Activated naive CD8-positive, alpha-beta T cell treated with anti-CD3 and anti-CD28 coated beads for 36 hours (primary cell): ENCODE measurements around the gene HELB. TPM values are rescaled to one million over a fixed set of nuclear protein-coding genes. Genes with fewer than 3 reads are reported as not detected.

Experiments used
- DNase-seq: peaks from one replicate; pipeline ENCODE4 v3.0.0; 2021
- H3K27ac Mint-ChIP-seq: one replicate; pipeline ENCODE4 v1.8.0; 2022; ENCODE audit warnings: mild to moderate bottlenecking, moderate library complexity, mixed read lengths
- H3K27me3 Mint-ChIP-seq: one replicate; pipeline ENCODE4 v1.8.0; 2022; ENCODE audit warnings: mild to moderate bottlenecking, mixed read lengths
- H3K36me3 Mint-ChIP-seq: one replicate; pipeline ENCODE4 v1.8.0; 2021; ENCODE audit warnings: mild to moderate bottlenecking, mixed read lengths
- H3K4me1 Mint-ChIP-seq: one replicate; pipeline ENCODE4 v1.8.0; 2021; ENCODE audit warnings: mixed read lengths
- H3K4me3 Mint-ChIP-seq: one replicate; pipeline ENCODE4 v1.8.0; 2022; ENCODE audit warnings: mild to moderate bottlenecking, moderate library complexity, mixed read lengths
- H3K9me3 Mint-ChIP-seq: one replicate; pipeline ENCODE4 v1.8.0; 2022; ENCODE audit warnings: mixed read lengths
- total RNA-seq, 2 experiments: library from RNA; stranded (reverse); gene quantifications; one replicate each; pipeline ENCODE4 v1.2.3, GENCODE V29; 2021

The HELB gene
- 10 to 100 TPM; 13.5 to 13.7 TPM for total RNA-seq

DNA sequence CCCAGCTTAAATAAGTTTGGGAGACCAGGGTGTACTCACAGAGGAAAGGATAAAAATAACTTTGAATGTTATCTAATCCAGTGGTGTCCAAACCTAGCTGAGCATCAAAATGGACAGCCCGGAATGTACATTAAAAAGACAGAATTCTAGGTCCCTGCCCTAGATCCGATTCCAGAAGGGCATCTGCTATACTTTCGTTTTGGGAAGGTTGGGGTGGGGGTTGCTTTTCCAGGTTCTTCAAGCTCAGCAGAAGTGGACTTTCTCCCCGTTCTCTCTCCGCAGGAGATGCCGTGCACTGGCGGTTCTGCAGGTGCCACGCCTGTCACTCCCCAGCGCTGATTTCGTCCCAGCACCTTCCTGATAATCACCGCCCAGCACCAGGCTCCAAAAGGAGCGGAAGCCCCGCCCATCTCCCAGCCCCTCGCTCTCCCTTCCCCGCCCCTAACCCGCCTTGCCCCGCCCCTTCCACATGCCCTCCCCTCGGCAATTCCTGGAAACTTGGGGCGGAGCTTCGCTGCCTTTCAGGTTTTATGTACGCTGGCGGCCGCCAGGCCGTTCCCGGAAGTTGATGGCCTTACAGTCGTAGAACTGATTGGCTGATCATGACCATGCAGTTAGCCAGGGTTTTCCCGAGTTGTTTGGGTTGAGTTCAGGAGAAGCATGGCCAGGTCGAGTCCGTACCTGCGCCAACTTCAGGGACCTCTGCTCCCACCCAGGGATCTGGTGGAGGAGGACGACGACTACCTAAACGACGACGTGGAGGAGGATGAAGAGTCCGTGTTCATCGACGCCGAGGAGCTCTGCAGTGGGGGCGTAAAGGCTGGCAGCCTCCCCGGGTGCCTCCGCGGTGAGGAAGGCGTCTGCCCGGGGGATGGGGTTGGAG is at the start of gene HELB:
TSS of gene HELB (plus strand) at position 550 of the 883 bp plus-strand sequence. CDS start at position 661, 111 bp downstream.
- H3K27ac Mint-ChIP-seq: peak within 1 kb of the TSS; percentile 100
- H3K4me1 Mint-ChIP-seq: peaks cover 44% of the 10 kb centered on the region
- no peaks in the 10 kb centered on the region for H3K9me3 Mint-ChIP-seq
- H3K36me3 Mint-ChIP-seq: peaks cover 24% of the 10 kb centered on the region
- peak; percentile 92 for DNase-seq
- no peaks in the 10 kb centered on the region for H3K27me3 Mint-ChIP-seq
- H3K4me3 Mint-ChIP-seq: peak within 1 kb of the TSS; percentile 99

- H3K9me3 Mint-ChIP-seq: no peaks in the 10 kb centered on the region
- peaks cover 5% of the 10 kb centered on the region for H3K27me3 Mint-ChIP-seq
- no peak overlapping the region for H3K4me3 Mint-ChIP-seq
- no peak for DNase-seq
- no peaks in the 10 kb centered on the region for H3K36me3 Mint-ChIP-seq
- no peaks in the 10 kb centered on the region for H3K4me1 Mint-ChIP-seq
- H3K27ac Mint-ChIP-seq: no peak overlapping the region
These were observed 49.5 kb upstream of the HELB start for GRCh38 chr12:66252771-66253170.

DNA sequence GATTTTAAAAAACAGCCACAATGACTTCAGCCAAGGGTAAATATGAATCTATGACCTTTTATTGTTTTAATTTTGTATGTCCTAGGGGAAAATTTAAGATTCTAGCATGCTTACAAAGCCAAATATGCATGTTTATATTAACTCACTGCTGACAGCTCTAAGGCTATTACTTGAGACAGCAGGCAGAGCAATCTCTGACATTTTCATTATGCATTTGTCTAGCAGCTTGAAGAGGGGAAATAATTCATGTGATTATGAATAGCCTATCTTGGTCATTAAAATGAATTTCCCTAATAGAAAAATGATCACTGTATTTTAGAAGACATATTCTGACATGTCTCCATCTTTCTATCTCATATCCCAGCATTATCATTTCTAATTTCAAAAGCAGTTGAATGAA is 46.6 kb upstream of the HELB start:
- peaks cover 5% of the 10 kb centered on the region for H3K27me3 Mint-ChIP-seq
- H3K9me3 Mint-ChIP-seq: no peaks in the 10 kb centered on the region
- DNase-seq: no peak
- no peaks in the 10 kb centered on the region for H3K36me3 Mint-ChIP-seq
- no peak overlapping the region for H3K27ac Mint-ChIP-seq
- no peaks in the 10 kb centered on the region for H3K4me1 Mint-ChIP-seq
- H3K4me3 Mint-ChIP-seq: no peak overlapping the region

- Mint-ChIP-seq H3K27me3 (peaks cover 5% of the 10 kb centered on the region), H3K4me1 (no peaks in the 10 kb centered on the region), H3K9me3 (no peaks in the 10 kb centered on the region), H3K4me3 (no peak overlapping the region), H3K27ac (no peak overlapping the region), H3K36me3 (no peaks in the 10 kb centered on the region)
- no peak for DNase-seq
These were observed 44.3 kb upstream of the HELB start for GRCh38 chr12:66258011-66258410.

GRCh38 chr12:66262737-66263136 is 39.6 kb upstream of the HELB start:
- Mint-ChIP-seq H3K27me3 (peaks cover 6% of the 10 kb centered on the region), H3K27ac (no peak overlapping the region), H3K4me1 (no peaks in the 10 kb centered on the region), H3K36me3 (no peaks in the 10 kb centered on the region), H3K9me3 (no peaks in the 10 kb centered on the region), H3K4me3 (no peak overlapping the region)
- DNase-seq: no peak

- Mint-ChIP-seq H3K36me3 (no peaks in the 10 kb centered on the region), H3K27ac (no peak overlapping the region), H3K9me3 (no peaks in the 10 kb centered on the region), H3K4me1 (no peaks in the 10 kb centered on the region), H3K27me3 (peaks cover 6% of the 10 kb centered on the region), H3K4me3 (no peak overlapping the region)
- no peak for DNase-seq
These were observed 33.7 kb upstream of the HELB start for GRCh38 chr12:66268562-66268961.

DNA sequence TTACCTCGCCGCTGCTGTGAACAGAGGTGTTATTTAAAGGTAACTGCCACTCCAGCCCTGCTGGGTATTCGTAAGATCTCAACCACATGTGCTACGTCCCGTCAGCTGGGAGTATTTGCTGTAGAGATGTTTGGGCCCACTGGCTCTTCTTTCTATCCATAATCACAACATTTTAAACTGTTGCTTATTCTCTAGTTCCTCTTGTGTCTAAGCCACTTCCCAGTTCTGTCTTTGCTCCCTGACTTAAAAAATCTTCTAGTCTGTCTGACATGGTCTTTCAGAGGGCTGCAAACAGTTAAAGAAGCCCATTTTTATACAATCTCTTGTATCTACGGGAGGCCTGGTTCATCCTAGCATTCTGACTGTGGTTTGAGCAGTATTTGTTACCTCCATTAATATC is 33.2 kb upstream of the HELB start:
- Mint-ChIP-seq H3K9me3 (no peaks in the 10 kb centered on the region), H3K4me1 (no peaks in the 10 kb centered on the region), H3K27ac (no peak overlapping the region), H3K36me3 (no peaks in the 10 kb centered on the region), H3K4me3 (no peak overlapping the region), H3K27me3 (peaks cover 6% of the 10 kb centered on the region)
- DNase-seq: no peak

DNA sequence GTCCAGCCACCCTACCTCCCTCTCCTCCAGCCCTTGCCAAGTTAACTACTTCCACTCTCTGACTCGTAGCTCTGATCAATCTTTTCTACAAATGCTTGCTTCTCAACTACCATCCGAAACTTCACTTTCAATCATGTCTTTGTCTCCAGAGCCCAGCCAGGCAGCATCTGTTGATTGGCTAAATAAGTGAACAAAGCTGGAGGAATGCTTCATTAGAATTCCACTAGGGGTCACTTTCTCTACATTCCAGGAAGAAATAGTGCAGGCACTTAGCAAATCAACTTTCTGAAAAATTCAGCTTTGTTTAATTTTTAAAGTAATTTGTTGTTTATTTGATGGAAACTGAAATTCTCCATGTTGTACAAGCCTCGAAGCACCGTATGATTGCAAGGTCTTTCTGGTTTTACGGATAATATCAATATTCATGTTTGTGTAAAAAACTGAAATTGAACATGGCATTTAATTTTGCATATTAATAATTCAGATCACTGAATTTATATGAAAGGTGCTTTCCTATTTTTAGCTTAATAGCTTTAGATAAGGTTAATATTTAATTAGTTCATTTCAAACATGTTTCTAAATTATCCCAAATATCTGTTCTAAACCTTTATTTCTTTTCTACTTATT is 32.4 kb upstream of the HELB start:
- H3K36me3 Mint-ChIP-seq: no peaks in the 10 kb centered on the region
- H3K27me3 Mint-ChIP-seq: no peaks in the 10 kb centered on the region
- H3K4me3 Mint-ChIP-seq: no peak overlapping the region
- H3K9me3 Mint-ChIP-seq: no peaks in the 10 kb centered on the region
- no peak overlapping the region for H3K27ac Mint-ChIP-seq
- H3K4me1 Mint-ChIP-seq: no peaks in the 10 kb centered on the region
- no peak for DNase-seq

DNA sequence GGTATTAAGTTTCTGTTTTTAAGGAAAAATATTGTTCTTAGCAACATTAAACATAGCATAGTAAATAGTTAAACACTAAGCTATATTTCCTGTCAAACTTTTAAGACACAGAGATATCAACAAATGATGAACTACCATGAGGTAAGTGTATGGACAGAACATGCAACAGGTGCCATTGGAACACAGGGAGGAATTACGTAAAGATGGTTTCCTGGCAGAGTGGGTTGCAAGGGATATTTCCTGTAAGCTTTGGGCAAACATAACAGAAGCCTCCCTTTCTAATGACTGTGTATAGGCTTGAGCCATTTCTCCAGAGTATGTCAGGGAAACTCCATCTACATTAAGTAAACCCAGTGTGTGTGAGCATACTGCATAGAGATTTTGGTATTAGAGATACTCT is 31.7 kb upstream of the HELB start:
- Mint-ChIP-seq H3K27ac (no peak overlapping the region), H3K27me3 (no peaks in the 10 kb centered on the region), H3K4me3 (no peak overlapping the region), H3K9me3 (no peaks in the 10 kb centered on the region), H3K4me1 (no peaks in the 10 kb centered on the region), H3K36me3 (no peaks in the 10 kb centered on the region)
- DNase-seq: no peak

- no peak overlapping the region for H3K27ac Mint-ChIP-seq
- no peak overlapping the region for H3K4me3 Mint-ChIP-seq
- H3K9me3 Mint-ChIP-seq: no peaks in the 10 kb centered on the region
- H3K27me3 Mint-ChIP-seq: no peaks in the 10 kb centered on the region
- H3K4me1 Mint-ChIP-seq: peaks cover 3% of the 10 kb centered on the region
- H3K36me3 Mint-ChIP-seq: no peaks in the 10 kb centered on the region
- no peak for DNase-seq
These were observed 29.6 kb upstream of the HELB start for GRCh38 chr12:66272650-66273049.

DNA sequence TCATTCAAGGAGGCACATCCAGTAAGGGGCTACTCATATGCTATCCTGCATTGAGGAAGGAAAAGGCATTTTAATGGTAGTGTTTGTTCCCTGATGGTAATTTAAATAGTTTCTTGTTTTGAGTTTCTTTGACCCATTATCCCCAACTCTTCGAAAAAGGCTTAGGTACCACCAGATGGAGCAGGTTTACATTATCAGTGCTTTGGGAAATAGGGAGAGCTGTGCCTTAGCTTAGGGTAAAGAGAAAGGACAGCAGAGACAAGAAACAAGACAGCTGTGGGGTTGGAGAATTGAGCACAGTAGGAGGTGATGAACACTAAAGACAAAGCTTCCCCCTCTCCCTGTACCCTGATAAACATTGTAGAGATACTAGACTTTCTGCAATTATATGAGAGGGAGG is 29.1 kb upstream of the HELB start:
- no peak overlapping the region for H3K27ac Mint-ChIP-seq
- H3K27me3 Mint-ChIP-seq: no peaks in the 10 kb centered on the region
- no peaks in the 10 kb centered on the region for H3K9me3 Mint-ChIP-seq

DNA sequence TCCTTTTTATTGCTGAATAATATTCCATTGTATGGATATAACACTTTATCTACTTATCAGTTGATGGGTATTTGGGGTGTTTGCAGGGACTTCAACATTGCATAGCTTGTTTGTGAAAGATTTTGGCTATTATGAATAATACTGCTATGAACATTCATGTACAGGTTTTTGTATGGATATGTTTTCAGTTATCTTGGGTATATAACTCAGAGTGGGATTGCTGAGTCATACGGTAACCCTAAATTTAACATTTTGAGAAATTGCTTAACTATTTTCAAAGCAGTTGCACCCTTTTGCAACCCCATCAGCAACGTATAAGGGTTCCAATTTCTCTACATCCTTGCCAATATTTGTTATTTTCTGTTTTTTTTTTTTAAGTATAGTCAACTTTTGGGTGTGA is 27.3 kb upstream of the HELB start:
- Mint-ChIP-seq H3K36me3 (no peaks in the 10 kb centered on the region), H3K27me3 (no peaks in the 10 kb centered on the region), H3K9me3 (no peaks in the 10 kb centered on the region), H3K27ac (no peak overlapping the region), H3K4me1 (peaks cover 12% of the 10 kb centered on the region), H3K4me3 (no peak overlapping the region)
- DNase-seq: no peak

More for the DNA sequence above, 29.1 kb upstream of the HELB start:
- no peaks in the 10 kb centered on the region for H3K36me3 Mint-ChIP-seq
- no peak for DNase-seq
- H3K4me3 Mint-ChIP-seq: no peak overlapping the region
- H3K4me1 Mint-ChIP-seq: peaks cover 3% of the 10 kb centered on the region

DNA sequence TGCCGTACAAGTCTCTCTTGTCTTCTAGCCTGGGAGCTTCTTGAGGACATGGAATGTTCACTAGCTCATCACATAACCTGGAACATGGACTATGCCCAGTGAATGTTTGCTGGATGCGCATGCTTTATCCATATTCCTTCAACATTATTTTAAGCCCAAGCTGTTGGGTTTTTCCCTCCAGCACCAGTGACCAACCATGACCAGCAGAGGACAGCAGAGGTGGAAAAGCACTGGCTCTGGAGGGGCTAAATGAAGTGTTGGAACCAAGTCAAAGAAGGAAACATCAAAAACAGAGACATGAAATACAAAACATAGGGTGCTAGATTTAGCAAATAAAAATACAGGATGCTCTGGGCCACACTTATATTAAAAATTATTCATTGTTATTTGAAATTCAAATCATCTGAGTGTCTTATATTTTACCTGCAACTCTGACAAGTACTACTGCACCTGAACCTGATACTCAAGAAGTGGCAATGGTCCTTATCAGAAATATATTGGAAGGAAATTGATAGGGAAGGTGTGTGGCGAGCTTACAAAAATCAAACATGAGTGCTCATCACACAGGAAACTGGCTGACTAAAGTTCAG is 23.1 kb upstream of the HELB start:
- H3K27me3 Mint-ChIP-seq: no peaks in the 10 kb centered on the region
- peaks cover 2% of the 10 kb centered on the region for H3K36me3 Mint-ChIP-seq
- H3K9me3 Mint-ChIP-seq: peaks cover 7% of the 10 kb centered on the region
- no peak overlapping the region for H3K27ac Mint-ChIP-seq
- DNase-seq: peak; percentile 11
- H3K4me1 Mint-ChIP-seq: peaks cover 25% of the 10 kb centered on the region
- no peak overlapping the region for H3K4me3 Mint-ChIP-seq

DNA sequence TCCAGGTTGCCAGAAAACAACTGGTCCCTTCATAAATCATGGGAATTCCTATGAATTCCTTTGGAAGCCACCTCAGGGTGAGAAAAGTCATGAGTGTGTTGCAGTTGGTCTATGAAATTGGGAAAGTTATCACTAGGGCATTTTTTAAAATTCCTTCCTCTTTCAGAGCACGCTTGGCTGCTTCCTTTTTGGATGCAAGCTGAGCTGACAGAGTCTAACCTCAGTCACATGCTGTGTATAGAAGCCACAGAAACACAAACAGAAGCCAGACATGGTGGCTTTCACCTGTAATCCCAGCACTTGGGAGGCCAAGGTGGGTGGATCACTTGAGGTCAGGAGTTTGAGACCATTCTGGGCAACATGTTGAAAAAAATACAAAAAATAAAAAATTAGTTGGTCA is 21.7 kb upstream of the HELB start:
- DNase-seq: no peak
- Mint-ChIP-seq H3K4me3 (no peak overlapping the region), H3K4me1 (peaks cover 29% of the 10 kb centered on the region), H3K27ac (no peak overlapping the region), H3K36me3 (peaks cover 2% of the 10 kb centered on the region), H3K27me3 (no peaks in the 10 kb centered on the region), H3K9me3 (peaks cover 7% of the 10 kb centered on the region)

- H3K27ac Mint-ChIP-seq: no peak overlapping the region
- H3K4me1 Mint-ChIP-seq: peaks cover 36% of the 10 kb centered on the region
- no peaks in the 10 kb centered on the region for H3K27me3 Mint-ChIP-seq
- H3K4me3 Mint-ChIP-seq: no peak overlapping the region
- peaks cover 4% of the 10 kb centered on the region for H3K36me3 Mint-ChIP-seq
- no peak for DNase-seq
- H3K9me3 Mint-ChIP-seq: peaks cover 7% of the 10 kb centered on the region
These were observed 20.0 kb upstream of the HELB start for GRCh38 chr12:66282244-66282643.
